Measurements from ENCODE around the gene NUP42.

NUP42 gene

DNA sequence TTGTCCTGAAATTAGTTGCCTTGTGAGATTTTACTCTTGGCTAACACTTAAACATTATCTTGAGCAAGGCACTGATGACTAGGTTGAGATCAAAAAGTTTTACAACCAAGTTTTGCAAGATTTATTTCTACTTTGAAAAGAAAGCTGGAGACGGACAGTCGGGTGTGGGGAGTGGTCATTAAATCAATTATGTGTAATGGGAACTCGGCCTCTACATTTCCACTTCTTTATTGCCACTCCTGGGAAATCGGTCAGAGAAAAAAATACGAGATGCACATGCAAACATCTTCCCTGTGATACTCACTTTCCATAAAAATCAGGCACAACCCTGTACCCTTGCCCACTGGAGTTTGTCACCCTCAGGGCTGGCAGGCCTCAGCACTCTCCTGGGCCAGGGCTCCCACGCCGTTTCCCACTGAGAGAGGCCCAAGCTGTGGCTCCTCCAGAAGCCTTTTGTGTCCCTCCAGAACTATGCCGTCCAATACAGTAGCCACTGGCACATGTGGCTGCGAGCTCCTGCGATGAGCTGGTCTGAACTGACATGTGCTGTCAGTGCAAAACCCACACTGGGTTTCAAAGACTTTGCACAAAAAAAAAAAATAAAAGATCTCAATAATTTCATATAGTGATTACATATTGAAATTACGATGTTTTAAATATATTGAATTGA, 57.3 kb downstream of the NUP42 start:
- H3K36me3 ChIP-seq (ENCODE audit: control insufficient read depth, insufficient read depth, low read length), result no peaks in the 10 kb centered on the region
- no peak overlapping the region for H2BK120ac ChIP-seq (ENCODE audit: low read depth, low read length)
- H3K79me2 ChIP-seq (ENCODE audit: control insufficient read depth, insufficient read depth, low read length), result no peaks in the 10 kb centered on the region
- no peak overlapping the region for H3K56ac ChIP-seq (ENCODE audit: low read length)
- H3K23ac ChIP-seq (ENCODE audit: low read length), result no peak overlapping the region
- no peak overlapping the region for H3K9ac ChIP-seq (ENCODE audit: low read length)
- WGBS (ENCODE audit: extremely low coverage, insufficient coverage, low lambda C conversion rate), result no CpG with 5 or more reads among the region's 11 CpGs
- H4K5ac ChIP-seq (ENCODE audit: low read length), result no peak overlapping the region
- H3K79me1 ChIP-seq (ENCODE audit: low read length), result no peaks in the 10 kb centered on the region
- no peak overlapping the region for H2BK5ac ChIP-seq (ENCODE audit: low read length)
- no peak overlapping the region for H3K27ac ChIP-seq (ENCODE audit: low read depth, low read length)
- H3K4me1 ChIP-seq (ENCODE audit: control insufficient read depth, low read depth, low read length), result no peaks in the 10 kb centered on the region
- no peaks in the 10 kb centered on the region for H3K27me3 ChIP-seq (ENCODE audit: insufficient read depth, low read length, poor library complexity)
- H3K4ac ChIP-seq (ENCODE audit: low read depth, low read length), result no peak overlapping the region
- no peak overlapping the region for H4K8ac ChIP-seq (ENCODE audit: low read depth, low read length)
- H2AK5ac ChIP-seq (ENCODE audit: low read length), result no peak overlapping the region
- DNase-seq, result no peak
- no peak overlapping the region for H3K4me2 ChIP-seq (ENCODE audit: low read length)
- no peak overlapping the region for H2BK15ac ChIP-seq (replicated peaks; ENCODE audit: low read depth)
- no peak overlapping the region for H3K4me3 ChIP-seq (ENCODE audit: low read length)
- no peak overlapping the region for H3K18ac ChIP-seq (ENCODE audit: low read length)

DNA sequence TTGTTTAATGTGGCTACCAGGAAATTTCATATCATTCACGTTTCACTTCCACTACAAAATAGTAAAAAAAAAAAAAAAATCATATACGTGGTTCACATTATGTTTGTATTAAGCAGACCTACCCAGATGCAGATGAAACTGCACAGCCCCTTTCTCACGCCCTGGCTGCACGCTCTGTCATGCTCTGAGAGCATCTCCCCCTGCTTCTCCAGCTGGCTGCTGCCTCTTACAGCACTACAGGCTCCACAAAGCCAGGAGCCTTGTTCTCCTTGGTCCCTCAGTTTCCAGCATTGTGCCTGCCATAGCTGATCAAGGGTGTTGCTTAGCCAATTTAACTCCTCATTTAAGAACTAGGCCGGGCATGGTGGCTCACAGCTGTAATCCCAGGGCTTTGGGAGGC, 57.9 kb downstream of the NUP42 start:
- WGBS (ENCODE audit: extremely low coverage, insufficient coverage, low lambda C conversion rate), result no CpG with 5 or more reads among the region's 5 CpGs
- H3K23ac ChIP-seq (ENCODE audit: low read length), result no peak overlapping the region
- H3K4me1 ChIP-seq (ENCODE audit: control insufficient read depth, low read depth, low read length), result no peaks in the 10 kb centered on the region
- no peak overlapping the region for H4K5ac ChIP-seq (ENCODE audit: low read length)
- H3K79me2 ChIP-seq (ENCODE audit: control insufficient read depth, insufficient read depth, low read length), result no peaks in the 10 kb centered on the region
- H3K4me3 ChIP-seq (ENCODE audit: low read length), result no peak overlapping the region
- H3K36me3 ChIP-seq (ENCODE audit: control insufficient read depth, insufficient read depth, low read length), result no peaks in the 10 kb centered on the region
- H3K27ac ChIP-seq (ENCODE audit: low read depth, low read length), result no peak overlapping the region
- no peaks in the 10 kb centered on the region for H3K79me1 ChIP-seq (ENCODE audit: low read length)
- H2BK15ac ChIP-seq (replicated peaks; ENCODE audit: low read depth), result no peak overlapping the region
- H3K18ac ChIP-seq (ENCODE audit: low read length), result no peak overlapping the region
- H3K27me3 ChIP-seq (ENCODE audit: insufficient read depth, low read length, poor library complexity), result no peaks in the 10 kb centered on the region
- no peak overlapping the region for H2AK5ac ChIP-seq (ENCODE audit: low read length)
- no peak for DNase-seq
- H3K4ac ChIP-seq (ENCODE audit: low read depth, low read length), result no peak overlapping the region
- no peak overlapping the region for H3K56ac ChIP-seq (ENCODE audit: low read length)
- no peak overlapping the region for H3K9ac ChIP-seq (ENCODE audit: low read length)
- H3K4me2 ChIP-seq (ENCODE audit: low read length), result no peak overlapping the region
- H4K8ac ChIP-seq (ENCODE audit: low read depth, low read length), result no peak overlapping the region
- H2BK5ac ChIP-seq (ENCODE audit: low read length), result no peak overlapping the region
- H2BK120ac ChIP-seq (ENCODE audit: low read depth, low read length), result no peak overlapping the region

DNA sequence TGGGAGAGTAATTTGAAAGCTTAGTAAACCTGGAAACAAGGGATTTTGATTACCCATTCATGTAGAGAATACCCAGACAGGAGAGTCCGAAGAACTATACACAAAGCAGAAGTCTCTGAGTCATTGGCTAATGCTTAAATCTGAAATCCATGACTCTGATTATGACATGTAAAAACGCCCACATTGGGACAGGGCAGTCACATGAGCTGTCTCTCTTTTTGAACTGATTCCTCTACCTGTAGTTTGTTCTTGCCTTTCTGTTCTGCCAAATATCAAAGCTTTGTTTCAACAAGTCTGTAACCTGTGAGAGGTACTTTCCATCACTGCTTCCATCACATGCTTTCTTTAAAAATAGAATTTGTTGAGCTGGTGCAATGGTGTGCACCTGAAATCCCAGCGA, 60.5 kb downstream of the NUP42 start:
- no peak overlapping the region for H4K5ac ChIP-seq (ENCODE audit: low read length)
- no peaks in the 10 kb centered on the region for H3K36me3 ChIP-seq (ENCODE audit: control insufficient read depth, insufficient read depth, low read length)
- H2BK15ac ChIP-seq (replicated peaks; ENCODE audit: low read depth), result no peak overlapping the region
- H2AK5ac ChIP-seq (ENCODE audit: low read length), result no peak overlapping the region
- no peak overlapping the region for H3K4me2 ChIP-seq (ENCODE audit: low read length)
- no CpG with 5 or more reads among the region's 3 CpGs for WGBS (ENCODE audit: extremely low coverage, insufficient coverage, low lambda C conversion rate)
- H2BK5ac ChIP-seq (ENCODE audit: low read length), result no peak overlapping the region
- no peak overlapping the region for H3K18ac ChIP-seq (ENCODE audit: low read length)
- no peak overlapping the region for H3K9ac ChIP-seq (ENCODE audit: low read length)
- H3K27me3 ChIP-seq (ENCODE audit: insufficient read depth, low read length, poor library complexity), result no peaks in the 10 kb centered on the region
- no peaks in the 10 kb centered on the region for H3K79me1 ChIP-seq (ENCODE audit: low read length)
- no peak overlapping the region for H3K4ac ChIP-seq (ENCODE audit: low read depth, low read length)
- no peak overlapping the region for H2BK120ac ChIP-seq (ENCODE audit: low read depth, low read length)
- H3K4me3 ChIP-seq (ENCODE audit: low read length), result no peak overlapping the region
- no peak for DNase-seq
- H3K23ac ChIP-seq (ENCODE audit: low read length), result no peak overlapping the region
- no peak overlapping the region for H3K56ac ChIP-seq (ENCODE audit: low read length)
- no peak overlapping the region for H3K27ac ChIP-seq (ENCODE audit: low read depth, low read length)
- no peak overlapping the region for H4K8ac ChIP-seq (ENCODE audit: low read depth, low read length)
- H3K4me1 ChIP-seq (ENCODE audit: control insufficient read depth, low read depth, low read length), result no peaks in the 10 kb centered on the region
- no peaks in the 10 kb centered on the region for H3K79me2 ChIP-seq (ENCODE audit: control insufficient read depth, insufficient read depth, low read length)

DNA sequence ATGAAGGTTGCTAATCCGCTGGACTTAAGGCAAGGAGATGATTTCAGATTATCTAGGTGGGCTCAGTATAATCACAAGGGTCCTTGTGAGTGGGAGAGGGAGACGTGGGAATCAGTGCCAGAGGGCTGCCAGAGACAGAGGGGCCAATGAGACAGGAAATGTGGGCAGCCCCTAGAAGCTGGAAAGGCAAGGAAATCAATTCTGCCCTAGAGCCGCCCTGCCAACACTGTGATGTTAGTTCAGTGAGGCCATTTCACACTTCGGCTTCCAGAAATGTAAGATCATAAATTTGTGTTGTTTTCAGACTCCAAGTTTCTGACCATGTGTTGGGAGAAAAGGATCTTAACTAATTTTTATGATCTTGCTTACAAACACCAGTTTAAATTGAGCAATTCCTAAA, 61.1 kb downstream of the NUP42 start:
- Histone ChIP-seq H3K18ac (ENCODE audit: low read length) (no peak overlapping the region), H3K27me3 (ENCODE audit: insufficient read depth, low read length, poor library complexity) (no peaks in the 10 kb centered on the region), H3K27ac (ENCODE audit: low read depth, low read length) (no peak overlapping the region), H3K79me1 (ENCODE audit: low read length) (no peaks in the 10 kb centered on the region), H3K4me2 (ENCODE audit: low read length) (no peak overlapping the region), H3K4ac (ENCODE audit: low read depth, low read length) (no peak overlapping the region), H2BK5ac (ENCODE audit: low read length) (no peak overlapping the region), H2BK120ac (ENCODE audit: low read depth, low read length) (no peak overlapping the region), H3K79me2 (ENCODE audit: control insufficient read depth, insufficient read depth, low read length) (no peaks in the 10 kb centered on the region), H4K5ac (ENCODE audit: low read length) (no peak overlapping the region), H3K56ac (ENCODE audit: low read length) (no peak overlapping the region), H2BK15ac (replicated peaks; ENCODE audit: low read depth) (no peak overlapping the region), H2AK5ac (ENCODE audit: low read length) (no peak overlapping the region), H3K4me3 (ENCODE audit: low read length) (no peak overlapping the region), H4K8ac (ENCODE audit: low read depth, low read length) (no peak overlapping the region), H3K9ac (ENCODE audit: low read length) (no peak overlapping the region), H3K23ac (ENCODE audit: low read length) (no peak overlapping the region), H3K36me3 (ENCODE audit: control insufficient read depth, insufficient read depth, low read length) (no peaks in the 10 kb centered on the region), H3K4me1 (ENCODE audit: control insufficient read depth, low read depth, low read length) (no peaks in the 10 kb centered on the region)
- WGBS (ENCODE audit: extremely low coverage, insufficient coverage, low lambda C conversion rate), result no CpG with 5 or more reads among the region's 4 CpGs
- no peak for DNase-seq

DNA sequence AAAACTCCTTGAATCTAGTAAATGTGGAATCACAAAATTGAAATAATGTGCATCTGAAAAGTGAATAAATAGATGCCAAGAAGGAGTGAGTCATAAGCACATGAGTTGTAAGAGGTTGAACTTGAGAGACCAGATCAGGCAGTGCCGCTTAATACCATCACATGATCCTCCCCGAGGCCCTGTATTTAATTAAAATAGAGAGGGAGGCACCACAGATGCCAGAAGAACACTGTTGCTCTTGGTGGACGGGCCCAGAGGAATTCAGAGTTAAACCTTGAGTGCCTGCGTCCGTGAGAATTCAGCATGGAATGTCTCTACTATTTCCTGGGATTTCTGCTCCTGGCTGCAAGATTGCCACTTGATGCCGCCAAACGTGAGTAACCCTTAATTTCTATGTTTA, 64.7 kb downstream of the NUP42 start, which contains the start of gene GPNMB:
Gene GPNMB (plus strand): TSS at position 221 of the 400 bp plus-strand sequence. CDS start 83 bp downstream, at position 304.
- Histone ChIP-seq H3K4me1 (ENCODE audit: control insufficient read depth, low read depth, low read length) (no peaks in the 10 kb centered on the region), H3K27ac (ENCODE audit: low read depth, low read length) (no peak within 1 kb of the TSS), H3K23ac (ENCODE audit: low read length) (no peak within 1 kb of the TSS), H4K8ac (ENCODE audit: low read depth, low read length) (no peak within 1 kb of the TSS), H3K36me3 (ENCODE audit: control insufficient read depth, insufficient read depth, low read length) (no peaks in the 10 kb centered on the region), H2BK15ac (replicated peaks; ENCODE audit: low read depth) (no peak within 1 kb of the TSS), H3K79me2 (ENCODE audit: control insufficient read depth, insufficient read depth, low read length) (no peaks in the 10 kb centered on the region), H3K18ac (ENCODE audit: low read length) (no peak within 1 kb of the TSS), H3K4me2 (ENCODE audit: low read length) (no peak within 1 kb of the TSS), H3K27me3 (ENCODE audit: insufficient read depth, low read length, poor library complexity) (no peaks in the 10 kb centered on the region), H4K5ac (ENCODE audit: low read length) (no peak within 1 kb of the TSS), H3K79me1 (ENCODE audit: low read length) (no peaks in the 10 kb centered on the region), H2BK5ac (ENCODE audit: low read length) (no peak within 1 kb of the TSS), H2AK5ac (ENCODE audit: low read length) (no peak within 1 kb of the TSS), H3K4me3 (ENCODE audit: low read length) (no peak within 1 kb of the TSS), H3K9ac (ENCODE audit: low read length) (peak within 1 kb of the TSS; percentile 10), H3K4ac (ENCODE audit: low read depth, low read length) (no peak within 1 kb of the TSS), H3K56ac (ENCODE audit: low read length) (peak within 1 kb of the TSS; percentile 59), H2BK120ac (ENCODE audit: low read depth, low read length) (no peak within 1 kb of the TSS)
- WGBS (ENCODE audit: extremely low coverage, insufficient coverage, low lambda C conversion rate), result no CpG with 5 or more reads among the region's 7 CpGs
- DNase-seq, result peak; percentile 41

DNA sequence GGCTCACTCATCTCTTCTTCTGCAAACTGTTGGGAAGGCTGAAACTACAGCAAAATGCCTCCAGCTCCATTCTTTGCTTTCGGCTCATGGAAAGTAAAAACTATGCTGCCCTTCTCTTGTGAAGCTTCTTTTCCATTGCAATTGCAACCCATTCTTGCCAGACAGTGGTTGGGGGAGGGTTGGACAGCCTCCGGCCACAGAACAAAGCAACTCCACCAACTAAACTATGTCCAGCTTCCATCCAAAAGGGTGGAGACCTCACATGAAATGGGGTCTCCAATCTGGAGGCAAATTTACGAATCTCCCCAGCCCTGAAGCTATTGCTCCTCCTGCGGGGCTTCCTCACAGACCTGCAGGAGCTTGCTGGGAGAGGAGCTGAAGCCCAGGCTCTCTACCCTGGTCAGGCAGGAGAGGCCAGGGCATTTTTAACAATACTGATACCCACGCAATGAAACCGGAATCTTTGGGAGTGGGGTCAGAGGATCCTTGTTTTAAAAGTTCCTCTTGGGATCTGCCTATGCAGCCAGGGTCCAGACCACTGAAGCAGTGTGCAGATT, 65.3 kb downstream of the NUP42 start:
- Histone ChIP-seq H3K9ac (ENCODE audit: low read length) (peak overlapping the region; percentile 10), H4K8ac (ENCODE audit: low read depth, low read length) (no peak overlapping the region), H3K4me2 (ENCODE audit: low read length) (no peak overlapping the region), H3K4ac (ENCODE audit: low read depth, low read length) (no peak overlapping the region), H3K4me3 (ENCODE audit: low read length) (no peak overlapping the region), H3K36me3 (ENCODE audit: control insufficient read depth, insufficient read depth, low read length) (no peaks in the 10 kb centered on the region), H3K79me1 (ENCODE audit: low read length) (no peaks in the 10 kb centered on the region), H3K27ac (ENCODE audit: low read depth, low read length) (no peak overlapping the region), H3K56ac (ENCODE audit: low read length) (no peak overlapping the region), H4K5ac (ENCODE audit: low read length) (no peak overlapping the region), H3K23ac (ENCODE audit: low read length) (no peak overlapping the region), H2BK120ac (ENCODE audit: low read depth, low read length) (no peak overlapping the region), H3K4me1 (ENCODE audit: control insufficient read depth, low read depth, low read length) (no peaks in the 10 kb centered on the region), H3K79me2 (ENCODE audit: control insufficient read depth, insufficient read depth, low read length) (no peaks in the 10 kb centered on the region), H2AK5ac (ENCODE audit: low read length) (no peak overlapping the region), H2BK5ac (ENCODE audit: low read length) (no peak overlapping the region), H3K18ac (ENCODE audit: low read length) (no peak overlapping the region), H2BK15ac (replicated peaks; ENCODE audit: low read depth) (no peak overlapping the region), H3K27me3 (ENCODE audit: insufficient read depth, low read length, poor library complexity) (no peaks in the 10 kb centered on the region)
- no peak for DNase-seq
- WGBS (ENCODE audit: extremely low coverage, insufficient coverage, low lambda C conversion rate), result no CpG with 5 or more reads among the region's 6 CpGs

All from mesendoderm (in vitro differentiated cells).